Mucosa of descending colon (tissue), 3 donors: ENCODE data around the gene TNIP2. TPM values are rescaled to one million over a fixed set of nuclear protein-coding genes. Genes with fewer than 3 reads are reported as not detected.

ENCODE experiments used
- ATAC-seq: fragments of 200-7000 bp; cut with Tn5 transposase; one replicate; pipeline ENCODE4 v1.9.1; 2020; ENCODE audit warnings: mild to moderate bottlenecking, moderate library complexity
- DNase-seq, 3 donors: peaks; one replicate each; pipeline ENCODE4 v3.0.0-alpha.2; 2020
- H3K36me3 ChIP-seq: fragments of 200-600 bp; one replicate; pipeline ENCODE4 v1.8.0; 2021; ENCODE audit warnings: low read depth, mild to moderate bottlenecking
- H3K4me1 ChIP-seq: fragments of 200-600 bp; one replicate; pipeline ENCODE4 v1.8.0; 2021; ENCODE audit warnings: low read depth, mild to moderate bottlenecking
- H3K4me3 ChIP-seq: fragments of 200-600 bp; one replicate; pipeline ENCODE4 v1.8.0; 2021; ENCODE audit warnings: mild to moderate bottlenecking
- H3K9me3 ChIP-seq: fragments of 200-600 bp; one replicate; pipeline ENCODE4 v1.8.0; 2021; ENCODE audit warnings: mild to moderate bottlenecking
- CTCF ChIP-seq: fragments of 200-600 bp; IDR thresholded peaks from one replicate; pipeline ENCODE4 v1.8.0; 2022; ENCODE audit warnings: antibody characterized with exemption, mild to moderate bottlenecking
- intact Hi-C, 2 donors: fragments of 100-400 bp; cut with DNase I in 1 of 2; cut with micrococcal nuclease in 1 of 2; formaldehyde crosslinking; loops; one replicate each; pipeline versions ENCODE4 v1.11.0 to v1.11.1; 2022; cut with DNase I, micrococcal nuclease
- total RNA-seq, 3 donors: library from RNA; stranded (reverse); fragmentation: NEBNext Ultra II Directional in 2 of 3; extraction: Animal tissue kit (Norgen Biotek cat#: 25700) in 2 of 3; gene quantifications; one replicate each; pipeline versions ENCODE4 v1.2.1 to v1.2.4, GENCODE V29; 2021 to 2023
- donor health status: DM: no; HTN: no; CAD: no; lungs with moderate emphysema.
- donor health status: DM: no; HTN: no; CAD: no.
- donor health status: DM: no; HTN: yes; CAD: no.

Gene TNIP2
- total RNA-seq, 3 donors from 2014 or later = 50.3 to 51.5 (median 51.2) TPM

GRCh38 chr4:2695346-2696060 is 60.6 kb downstream of the TNIP2 start:
- no peak for DNase-seq
- ATAC-seq = no peak
- H3K4me1 ChIP-seq = no peaks in the 10 kb centered on the region
- H3K9me3 ChIP-seq = no peaks in the 10 kb centered on the region
- H3K36me3 ChIP-seq = peaks cover 21% of the 10 kb centered on the region
- H3K4me3 ChIP-seq = no peak overlapping the region
- intact Hi-C loops = no loop called here
- TF ChIP-seq CTCF = no peak

- TF ChIP-seq CTCF = no peak
- ATAC-seq (no peak), DNase-seq (no peak)
- intact Hi-C loops = no loop called here
- Histone ChIP-seq H3K36me3 (peaks cover 15% of the 10 kb centered on the region), H3K4me3 (no peak overlapping the region), H3K4me1 (no peaks in the 10 kb centered on the region), H3K9me3 (no peaks in the 10 kb centered on the region)
Observed at GRCh38 chr4:2694691-2695090, 61.4 kb downstream of the TNIP2 start.

- DNase-seq (no peak), ATAC-seq (no peak)
- H3K36me3 ChIP-seq = peaks cover 12% of the 10 kb centered on the region
- H3K4me1 ChIP-seq = no peaks in the 10 kb centered on the region
- no peaks in the 10 kb centered on the region for H3K9me3 ChIP-seq
- H3K4me3 ChIP-seq = no peak overlapping the region
- TF ChIP-seq CTCF = no peak
- intact Hi-C loops = no loop called here
Observed at GRCh38 chr4:2691952-2692435, 64.1 kb downstream of the TNIP2 start.

Other genes starting within 250 kb of the TNIP2 start
- 10 to 100 TPM; 26.7 to 35.2 (median 28.6) TPM for gene FAM193A, start 219.7 kb downstream of the TNIP2 start, total RNA-seq
- gene SH3BP2, start 36.7 kb upstream of the TNIP2 start, total RNA-seq = 10 to 100 TPM; 48.1 to 75.3 (median 73.0) TPM
- gene ADD1, start 87.5 kb upstream of the TNIP2 start, total RNA-seq = 100 to 1,000 TPM; 201 to 373 (median 261) TPM
- 10 to 100 TPM; 18.2 to 23.8 (median 23.5) TPM for gene NOP14, start 207.1 kb upstream of the TNIP2 start, total RNA-seq
- gene GRK4, start 207.2 kb upstream of the TNIP2 start, total RNA-seq = 1 to 10 TPM in 2 of 3 donors, under 1 TPM in 1; 0.87 to 8.9 (median 3.9) TPM